ENCODE results near the gene DHRS7B.

Gene DHRS7B

DNA sequence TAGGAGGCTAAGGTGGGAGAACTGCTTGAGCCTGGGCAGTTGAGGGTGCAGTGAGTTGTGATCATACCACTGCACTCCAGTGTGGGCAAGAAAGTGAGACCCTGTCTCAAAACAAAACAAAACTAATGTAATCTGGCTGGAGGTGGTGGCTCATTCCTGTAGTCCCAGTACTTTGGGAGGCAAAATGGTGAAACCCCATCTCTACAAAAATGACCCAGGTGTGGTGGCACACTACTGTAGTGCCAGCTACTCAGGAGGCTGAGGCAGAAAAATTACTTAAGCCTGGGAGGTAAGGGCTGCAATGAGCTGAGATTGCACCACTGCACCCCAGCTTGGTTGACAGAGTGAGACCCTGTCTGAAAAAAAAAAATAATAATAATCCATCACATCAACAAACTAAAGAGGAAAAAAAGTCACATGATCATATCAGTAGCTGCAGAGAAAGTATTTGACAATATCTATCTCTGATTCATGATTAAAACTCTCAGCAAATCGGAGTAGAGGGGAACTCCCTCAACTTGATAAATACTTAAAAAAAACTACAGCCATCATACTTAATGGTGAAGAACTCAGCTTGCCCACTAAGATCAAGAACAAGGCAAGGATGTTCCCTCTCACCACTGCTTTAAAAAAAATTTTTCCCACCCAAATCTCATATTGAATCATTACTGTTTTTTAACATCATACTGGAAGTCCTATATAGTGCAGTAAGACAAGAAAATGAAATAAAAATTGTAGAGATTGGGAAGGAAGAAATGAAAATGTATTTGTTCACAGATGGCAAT is 31.0 kb downstream of the DHRS7B start:
- 97% methylated on average over 1 of the region's 1 CpG for WGBS
- Histone ChIP-seq H3K9ac (ENCODE audit: low read depth, low read length) (no peak overlapping the region), H3K27ac (ENCODE audit: low read depth, low read length) (no peak overlapping the region), H3K4me3 (ENCODE audit: low read length) (no peak overlapping the region), H3K4me1 (ENCODE audit: insufficient read depth, low read length) (no peaks in the 10 kb centered on the region), H3K36me3 (ENCODE audit: insufficient read depth, low read length) (no peaks in the 10 kb centered on the region), H3K27me3 (ENCODE audit: insufficient read depth, low read length) (no peaks in the 10 kb centered on the region), H3K9me3 (ENCODE audit: insufficient read depth, low read depth, low read length) (peaks cover 4% of the 10 kb centered on the region; the same call in 1 of the 2 replicates)

DNA sequence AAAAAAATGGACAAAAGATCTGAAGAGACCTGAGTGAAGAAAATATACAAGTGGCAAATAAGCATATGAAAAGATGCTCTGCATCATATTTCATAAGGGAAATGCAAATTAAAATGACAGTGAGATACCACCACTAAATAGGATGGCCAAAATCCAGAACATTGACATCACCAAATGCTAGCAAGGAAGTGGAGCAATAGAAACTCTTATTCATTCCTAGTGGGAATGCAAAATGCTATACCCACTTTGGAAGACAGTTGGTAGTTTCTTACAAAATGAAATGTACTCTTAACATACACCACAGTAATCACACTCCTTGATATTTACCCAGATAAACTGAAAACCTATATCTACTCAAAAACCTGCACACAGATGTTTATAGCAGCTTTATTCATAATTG is 33.6 kb downstream of the DHRS7B start:
- Histone ChIP-seq H3K4me3 (ENCODE audit: low read length) (no peak overlapping the region), H3K9ac (ENCODE audit: low read depth, low read length) (no peak overlapping the region), H3K36me3 (ENCODE audit: insufficient read depth, low read length) (no peaks in the 10 kb centered on the region), H3K4me1 (ENCODE audit: insufficient read depth, low read length) (no peaks in the 10 kb centered on the region), H3K27ac (ENCODE audit: low read depth, low read length) (no peak overlapping the region), H3K9me3 (ENCODE audit: insufficient read depth, low read depth, low read length) (no peaks in the 10 kb centered on the region), H3K27me3 (ENCODE audit: insufficient read depth, low read length) (no peaks in the 10 kb centered on the region)

DNA sequence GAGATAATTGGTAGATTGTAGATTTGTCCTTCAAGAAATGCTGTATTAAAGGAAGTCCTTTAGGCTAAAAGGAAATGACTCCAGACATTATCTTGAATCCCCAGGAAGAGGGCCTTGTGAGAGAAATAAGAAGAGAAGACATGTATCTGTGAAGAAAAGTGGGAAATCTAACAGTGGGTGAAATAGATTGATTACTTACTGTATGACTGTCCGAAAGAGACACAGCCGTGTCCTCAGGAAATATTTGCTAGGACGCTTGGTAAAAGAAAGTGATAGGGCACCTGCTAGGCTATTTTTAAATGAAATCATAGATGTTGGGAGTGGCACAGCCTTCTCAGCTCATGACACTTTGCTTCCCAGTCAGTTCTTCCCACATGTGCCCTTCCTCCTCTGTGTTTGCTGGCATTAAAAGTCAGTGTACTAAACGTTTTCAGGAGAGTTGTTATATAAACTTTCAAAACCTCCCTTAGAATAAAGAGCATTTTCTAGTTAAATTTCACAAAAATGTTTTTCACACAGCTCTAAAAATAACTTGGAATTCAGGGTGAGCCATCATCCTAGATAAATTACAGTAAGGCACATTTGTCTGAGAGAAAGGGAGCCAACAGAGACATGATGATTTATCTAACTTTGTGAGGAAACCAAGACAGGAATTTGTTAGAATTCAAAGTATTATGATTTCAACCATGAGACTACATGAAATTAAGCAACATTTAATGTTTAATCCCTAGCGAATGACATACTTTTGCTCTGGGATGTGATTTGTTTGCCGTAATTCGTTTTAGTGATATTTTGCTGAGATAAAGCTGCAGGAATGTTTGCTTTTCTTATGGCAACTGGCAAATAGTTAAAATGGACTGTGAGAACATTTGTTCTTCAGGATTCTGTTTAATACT is 35.0 kb downstream of the DHRS7B start:
- no peak overlapping the region for H3K9ac ChIP-seq (ENCODE audit: low read depth, low read length)
- 85% methylated on average over 7 of the region's 7 CpGs for WGBS

DNA sequence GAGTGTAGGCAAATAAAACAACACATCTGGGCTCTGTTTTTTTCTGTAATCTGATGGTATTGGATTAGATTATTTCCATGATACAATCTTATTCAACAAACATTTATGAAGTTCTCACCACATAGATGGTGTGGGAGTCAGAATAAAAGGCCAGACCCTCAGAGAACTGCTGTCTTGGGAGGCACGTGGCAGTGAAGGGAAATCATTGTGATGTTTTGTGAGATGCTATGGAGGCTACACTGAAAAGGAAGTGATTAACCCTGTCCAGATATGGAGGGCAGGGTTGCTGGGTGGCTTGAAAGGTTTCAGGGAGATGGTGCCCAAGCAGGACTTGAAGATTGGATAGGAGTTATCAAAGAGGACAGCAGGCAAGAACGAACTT is 35.6 kb downstream of the DHRS7B start:
- no peak overlapping the region for H3K27ac ChIP-seq (ENCODE audit: low read depth, low read length)
- H3K36me3 ChIP-seq (ENCODE audit: insufficient read depth, low read length) = no peaks in the 10 kb centered on the region
- H3K4me1 ChIP-seq (ENCODE audit: insufficient read depth, low read length) = no peaks in the 10 kb centered on the region
- H3K27me3 ChIP-seq (ENCODE audit: insufficient read depth, low read length) = no peaks in the 10 kb centered on the region
- H3K9ac ChIP-seq (ENCODE audit: low read depth, low read length) = no peak overlapping the region
- H3K9me3 ChIP-seq (ENCODE audit: insufficient read depth, low read depth, low read length) = no peaks in the 10 kb centered on the region
- no peak overlapping the region for H3K4me3 ChIP-seq (ENCODE audit: low read length)
- WGBS = 87% methylated on average over 1 of the region's 2 CpGs

More for the DNA sequence above, 35.0 kb downstream of the DHRS7B start:
- Histone ChIP-seq H3K27me3 (ENCODE audit: insufficient read depth, low read length) (no peaks in the 10 kb centered on the region), H3K4me1 (ENCODE audit: insufficient read depth, low read length) (no peaks in the 10 kb centered on the region), H3K4me3 (ENCODE audit: low read length) (no peak overlapping the region), H3K27ac (ENCODE audit: low read depth, low read length) (no peak overlapping the region), H3K36me3 (ENCODE audit: insufficient read depth, low read length) (no peaks in the 10 kb centered on the region), H3K9me3 (ENCODE audit: insufficient read depth, low read depth, low read length) (no peaks in the 10 kb centered on the region)

DNA sequence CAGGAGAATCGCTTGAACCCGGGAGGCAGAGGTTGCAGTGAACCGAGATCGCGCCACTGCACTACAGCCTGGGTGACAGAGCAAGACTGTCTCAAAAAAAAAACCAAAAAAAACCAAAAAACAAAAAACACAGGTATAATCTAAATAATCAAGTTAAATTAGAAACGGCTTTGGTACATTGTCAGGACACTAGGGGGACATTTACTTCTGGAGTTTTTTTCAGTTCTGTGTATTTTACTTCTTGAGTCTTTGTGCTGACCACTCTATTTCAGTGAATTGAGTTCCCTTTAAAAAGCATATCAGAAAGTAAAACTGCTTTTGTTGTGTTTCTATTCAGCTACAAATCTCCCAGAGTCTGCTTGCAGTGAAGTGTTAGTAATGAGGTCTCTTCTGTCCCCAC is 36.3 kb downstream of the DHRS7B start:
- Histone ChIP-seq H3K9ac (ENCODE audit: low read depth, low read length) (no peak overlapping the region), H3K27me3 (ENCODE audit: insufficient read depth, low read length) (no peaks in the 10 kb centered on the region), H3K27ac (ENCODE audit: low read depth, low read length) (no peak overlapping the region), H3K4me3 (ENCODE audit: low read length) (no peak overlapping the region), H3K4me1 (ENCODE audit: insufficient read depth, low read length) (no peaks in the 10 kb centered on the region), H3K36me3 (ENCODE audit: insufficient read depth, low read length) (no peaks in the 10 kb centered on the region), H3K9me3 (ENCODE audit: insufficient read depth, low read depth, low read length) (no peaks in the 10 kb centered on the region)
- 95% methylated on average over 6 of the region's 6 CpGs for WGBS

DNA sequence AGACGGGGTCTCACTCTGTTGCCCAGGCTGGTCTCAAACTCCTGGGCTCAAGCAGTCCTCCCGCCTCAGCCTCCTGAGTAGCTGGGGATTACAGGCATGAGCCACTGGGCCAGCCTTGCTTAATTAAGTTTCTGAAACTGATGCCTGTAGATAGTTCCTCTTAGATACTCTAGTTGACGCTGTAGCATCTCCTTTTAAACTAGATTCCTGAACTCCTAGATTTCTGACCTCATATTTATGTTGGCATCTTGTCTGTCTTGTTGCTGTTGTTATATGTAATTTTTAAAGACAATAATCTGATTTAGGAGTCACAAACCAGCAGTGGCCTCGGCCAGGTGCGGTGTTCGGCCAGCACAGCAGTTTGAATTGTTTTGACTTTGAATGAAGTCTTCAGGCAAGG is 37.5 kb downstream of the DHRS7B start:
- H3K27ac ChIP-seq (ENCODE audit: low read depth, low read length) = no peak overlapping the region
- H3K4me1 ChIP-seq (ENCODE audit: insufficient read depth, low read length) = no peaks in the 10 kb centered on the region
- no peak overlapping the region for H3K4me3 ChIP-seq (ENCODE audit: low read length)
- H3K9ac ChIP-seq (ENCODE audit: low read depth, low read length) = no peak overlapping the region
- H3K27me3 ChIP-seq (ENCODE audit: insufficient read depth, low read length) = no peaks in the 10 kb centered on the region
- 95% methylated on average over 6 of the region's 6 CpGs for WGBS
- H3K36me3 ChIP-seq (ENCODE audit: insufficient read depth, low read length) = no peaks in the 10 kb centered on the region
- no peaks in the 10 kb centered on the region for H3K9me3 ChIP-seq (ENCODE audit: insufficient read depth, low read depth, low read length)

DNA sequence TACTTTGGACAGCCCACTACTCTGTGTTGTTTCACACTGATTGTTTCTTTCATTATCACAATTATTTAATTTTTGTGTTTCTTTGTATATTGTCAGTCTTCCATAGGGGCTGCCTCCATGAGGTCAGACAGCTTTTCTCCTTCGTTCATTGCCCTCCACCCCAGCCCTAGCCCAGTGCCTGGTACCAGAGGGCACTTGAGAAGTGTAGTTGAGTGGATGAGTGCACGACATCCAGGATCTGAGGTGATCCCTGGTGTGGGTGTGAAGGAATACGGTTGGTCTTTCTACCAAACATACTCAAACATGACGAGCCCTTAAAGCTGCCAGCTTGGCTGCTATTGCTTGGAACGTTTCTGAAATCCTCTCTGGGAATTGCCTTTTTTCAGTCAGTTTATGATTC is 37.9 kb downstream of the DHRS7B start:
- no peaks in the 10 kb centered on the region for H3K9me3 ChIP-seq (ENCODE audit: insufficient read depth, low read depth, low read length)
- no peak overlapping the region for H3K9ac ChIP-seq (ENCODE audit: low read depth, low read length)
- H3K36me3 ChIP-seq (ENCODE audit: insufficient read depth, low read length) = no peaks in the 10 kb centered on the region
- H3K27me3 ChIP-seq (ENCODE audit: insufficient read depth, low read length) = no peaks in the 10 kb centered on the region
- WGBS = 96% methylated on average over 4 of the region's 5 CpGs
- H3K27ac ChIP-seq (ENCODE audit: low read depth, low read length) = no peak overlapping the region
- no peak overlapping the region for H3K4me3 ChIP-seq (ENCODE audit: low read length)
- no peaks in the 10 kb centered on the region for H3K4me1 ChIP-seq (ENCODE audit: insufficient read depth, low read length)

DNA sequence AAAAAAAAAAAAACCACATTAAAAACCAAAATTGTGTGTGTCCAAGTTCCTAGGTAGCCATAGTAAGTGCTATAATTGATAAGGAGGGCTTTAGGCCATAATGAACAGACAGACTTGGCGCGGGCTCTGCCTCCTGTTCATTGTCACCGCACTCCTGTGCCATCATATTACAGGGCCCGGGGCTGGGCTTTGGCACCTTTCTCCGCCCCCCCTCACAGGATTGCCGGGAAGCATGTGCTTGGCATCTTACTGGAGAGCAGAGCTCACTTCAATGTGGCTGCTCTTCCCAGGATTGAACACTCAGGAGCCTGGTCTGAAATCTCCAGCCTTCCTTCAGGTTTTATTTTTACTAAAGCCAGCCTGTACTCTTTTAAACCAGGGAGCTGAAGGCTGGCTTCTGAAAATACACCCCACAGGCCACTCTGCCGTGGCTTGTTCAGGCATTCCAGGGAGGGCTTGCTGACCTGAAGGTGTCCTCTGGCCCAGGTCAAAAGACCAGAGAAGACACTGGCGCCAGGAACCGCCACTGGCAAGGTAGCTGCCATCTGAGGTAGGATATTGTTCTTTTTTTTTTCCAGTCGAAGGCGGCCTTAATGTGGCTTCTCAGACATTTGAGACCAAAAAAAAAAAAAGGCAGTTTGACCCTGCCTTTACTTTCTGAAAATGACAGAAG is 39.3 kb downstream of the DHRS7B start:
- H3K27me3 ChIP-seq (ENCODE audit: insufficient read depth, low read length) = no peaks in the 10 kb centered on the region
- H3K36me3 ChIP-seq (ENCODE audit: insufficient read depth, low read length) = no peaks in the 10 kb centered on the region
- H3K9me3 ChIP-seq (ENCODE audit: insufficient read depth, low read depth, low read length) = no peaks in the 10 kb centered on the region
- no peak overlapping the region for H3K27ac ChIP-seq (ENCODE audit: low read depth, low read length)
- no peak overlapping the region for H3K9ac ChIP-seq (ENCODE audit: low read depth, low read length)
- H3K4me1 ChIP-seq (ENCODE audit: insufficient read depth, low read length) = no peaks in the 10 kb centered on the region
- WGBS = 95% methylated on average over 11 of the region's 11 CpGs
- H3K4me3 ChIP-seq (ENCODE audit: low read length) = no peak overlapping the region

DNA sequence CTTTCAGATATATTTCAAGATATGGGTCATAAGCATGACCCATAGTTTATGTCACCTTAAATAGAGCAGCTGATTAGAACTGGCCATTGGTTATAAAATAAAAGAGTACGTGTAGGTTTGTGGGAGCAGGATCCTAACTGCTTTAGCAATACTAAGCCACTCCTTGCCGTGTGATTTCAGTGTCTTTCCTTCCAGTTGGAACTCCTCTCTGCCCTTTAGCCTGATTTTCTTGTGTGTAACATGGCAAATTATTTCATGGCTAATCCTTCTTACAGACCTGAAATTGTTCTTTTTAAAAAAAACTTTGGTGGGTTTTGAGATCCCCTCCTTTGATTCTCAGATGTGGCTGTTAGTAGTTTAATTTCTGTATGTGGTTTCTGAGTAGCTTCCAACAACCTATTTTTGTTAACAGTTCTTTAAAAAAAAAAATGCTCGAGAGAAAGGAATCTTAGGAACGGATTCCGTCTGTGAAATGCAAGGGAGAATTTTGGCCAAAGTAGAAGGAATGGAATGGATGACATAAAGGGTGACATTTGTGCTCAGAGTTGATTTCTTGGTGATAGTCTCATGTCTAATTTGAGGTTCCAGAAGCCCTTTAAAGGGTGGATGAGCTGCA is 39.9 kb downstream of the DHRS7B start:
- Histone ChIP-seq H3K27me3 (ENCODE audit: insufficient read depth, low read length) (no peaks in the 10 kb centered on the region), H3K9ac (ENCODE audit: low read depth, low read length) (no peak overlapping the region), H3K4me3 (ENCODE audit: low read length) (no peak overlapping the region), H3K4me1 (ENCODE audit: insufficient read depth, low read length) (no peaks in the 10 kb centered on the region), H3K36me3 (ENCODE audit: insufficient read depth, low read length) (peaks cover 2% of the 10 kb centered on the region; the same call in 1 of the 2 replicates), H3K27ac (ENCODE audit: low read depth, low read length) (no peak overlapping the region), H3K9me3 (ENCODE audit: insufficient read depth, low read depth, low read length) (no peaks in the 10 kb centered on the region)
- 93% methylated on average over 5 of the region's 5 CpGs for WGBS

DNA sequence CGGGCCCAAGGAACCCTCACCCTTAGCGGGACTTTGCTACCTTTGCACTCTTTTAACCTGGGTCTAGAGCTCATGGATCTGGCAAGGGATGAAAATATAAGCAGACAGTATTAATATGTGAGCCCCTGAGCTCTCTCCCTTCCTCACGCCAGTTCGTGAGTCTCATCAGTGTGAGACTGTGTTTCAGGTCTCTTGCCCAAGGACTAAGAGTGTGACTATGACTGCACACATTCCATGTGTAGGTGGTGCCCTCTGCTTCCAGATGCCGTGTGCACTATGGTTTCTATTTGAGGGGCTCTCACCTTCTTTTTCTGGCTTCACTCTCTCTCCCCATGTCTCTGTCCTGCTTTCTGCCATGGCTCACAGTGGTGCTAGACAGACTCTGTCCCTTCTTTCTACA is 40.5 kb downstream of the DHRS7B start:
- 96% methylated on average over 5 of the region's 5 CpGs for WGBS

DNA sequence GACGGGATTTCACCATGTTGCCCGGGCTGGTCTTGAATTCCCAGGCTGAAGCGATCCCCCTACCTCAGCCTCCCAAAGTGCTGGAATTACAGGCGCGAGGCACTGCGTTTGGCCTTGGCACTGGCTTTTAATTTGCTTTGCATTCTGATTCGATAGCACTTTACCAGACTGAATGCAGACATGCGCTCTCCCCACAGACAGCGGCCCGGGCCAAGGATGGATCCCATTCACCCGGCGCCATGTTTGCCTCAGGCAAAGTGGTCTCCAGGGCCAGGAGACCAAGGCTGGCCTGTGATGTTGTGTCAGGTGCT is 41.7 kb downstream of the DHRS7B start:
- Histone ChIP-seq H3K36me3 (ENCODE audit: insufficient read depth, low read length) (peaks cover 17% of the 10 kb centered on the region), H3K27ac (ENCODE audit: low read depth, low read length) (no peak overlapping the region), H3K9me3 (ENCODE audit: insufficient read depth, low read depth, low read length) (no peaks in the 10 kb centered on the region), H3K9ac (ENCODE audit: low read depth, low read length) (no peak overlapping the region), H3K4me3 (ENCODE audit: low read length) (no peak overlapping the region), H3K27me3 (ENCODE audit: insufficient read depth, low read length) (no peaks in the 10 kb centered on the region), H3K4me1 (ENCODE audit: insufficient read depth, low read length) (no peaks in the 10 kb centered on the region)
- WGBS = 95% methylated on average over 12 of the region's 12 CpGs

More for the DNA sequence above, 40.5 kb downstream of the DHRS7B start:
- Histone ChIP-seq H3K4me3 (ENCODE audit: low read length) (no peak overlapping the region), H3K9me3 (ENCODE audit: insufficient read depth, low read depth, low read length) (no peaks in the 10 kb centered on the region), H3K27me3 (ENCODE audit: insufficient read depth, low read length) (no peaks in the 10 kb centered on the region), H3K27ac (ENCODE audit: low read depth, low read length) (no peak overlapping the region), H3K9ac (ENCODE audit: low read depth, low read length) (no peak overlapping the region), H3K4me1 (ENCODE audit: insufficient read depth, low read length) (no peaks in the 10 kb centered on the region), H3K36me3 (ENCODE audit: insufficient read depth, low read length) (peaks cover 6% of the 10 kb centered on the region; the same call in 1 of the 2 replicates)
